GM12878 (cell line): ENCODE results near the gene AXDND1.
"Not testable (repeated sequence)": the region's sequence is repeated elsewhere in the genome, so short reads cannot be mapped to it uniquely, and the experiment has no call there.

Experiments
- MAX ChIP-seq: IDR thresholded peaks from 2 replicates; pipeline ENCODE4 v1.6.1; 2012; ENCODE audit warnings: low read depth, low read length, improper control_type of control experiment
- POLR2AphosphoS5 ChIP-seq: IDR thresholded peaks from 2 replicates; pipeline ENCODE4 v1.6.1; 2011; ENCODE audit warnings: mild to moderate bottlenecking, low read length, inconsistent platforms
- YBX1 ChIP-seq: fragments of 450-650 bp; IDR thresholded peaks from 2 replicates; pipeline ENCODE4 v1.6.1; 2016; ENCODE audit warnings: antibody characterized with exemption

GRCh38 chr1:179418706-179419105 is 52.9 kb downstream of the AXDND1 start:
- TF ChIP-seq YBX1, MAX, POLR2AphosphoS5: not testable (repeated sequence)
